A673 (cell line): ENCODE data around the gene GALC.
A peak's percentile ranks its signal among the peaks of the same experiment; 100 is the strongest.

Source experiments
- EZH2 ChIP-seq: fragments of 200-600 bp; sonication (generic); IDR thresholded peaks from 2 replicates; pipeline ENCODE4 v1.6.1; 2017; ENCODE audit warnings: borderline replicate concordance, low read depth, mild to moderate bottlenecking, mixed read lengths, antibody characterized with exemption, low read length; ENCODE audit not compliant: poor library complexity, severe bottlenecking
- TF ChIP-seq, protein P1 (sequence below): fragments of 300-800, 200-600 bp; sonication (generic); conservative IDR thresholded peaks from 2 replicates; pipeline ENCODE4 v1.5.1; 2017; ENCODE audit warnings: low read depth, mild to moderate bottlenecking, antibody characterized with exemption, low read length, moderate library complexity, mixed read lengths

DNA sequence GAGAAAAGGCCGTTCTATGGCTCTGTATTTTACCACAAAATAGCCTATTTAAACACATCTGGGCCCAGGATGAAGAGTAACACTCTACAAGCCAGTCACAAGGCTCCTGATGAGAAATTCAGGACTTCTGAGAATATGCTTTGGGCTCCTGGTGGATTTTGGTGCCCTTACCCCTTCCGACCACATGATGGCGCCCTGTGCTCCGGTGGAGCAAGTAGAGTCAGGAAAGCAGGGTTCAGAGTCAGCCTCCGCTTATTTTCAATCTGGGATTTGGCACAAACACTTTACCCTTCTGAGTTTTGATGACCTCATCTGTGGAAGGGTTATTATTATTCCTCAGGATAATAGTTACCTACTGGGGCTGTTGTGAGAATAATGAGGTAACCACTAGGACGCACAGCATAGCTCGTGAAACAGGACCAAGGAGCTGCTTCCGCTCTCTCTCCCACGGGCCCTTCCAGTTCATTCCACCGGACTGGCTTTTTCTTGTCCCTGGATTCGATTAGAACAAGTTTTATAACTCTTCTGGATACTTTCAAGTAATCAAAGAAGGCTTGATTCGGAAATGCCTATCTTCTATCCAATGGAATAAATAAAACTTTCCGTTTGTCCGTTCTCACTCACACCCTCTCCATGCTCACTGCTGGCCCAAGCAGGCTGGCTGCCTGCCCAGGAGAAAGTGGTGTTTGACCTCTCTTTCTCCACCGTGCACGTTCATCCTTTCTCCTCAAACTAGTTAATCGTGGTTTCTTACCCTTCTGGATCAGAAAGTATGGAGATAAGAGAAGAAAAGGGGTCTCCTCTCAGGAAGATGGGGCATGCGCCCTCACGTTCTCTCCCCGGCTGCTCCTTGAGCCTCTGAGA is 104.6 kb downstream of the GALC start:
- TF ChIP-seq, protein P1, sequence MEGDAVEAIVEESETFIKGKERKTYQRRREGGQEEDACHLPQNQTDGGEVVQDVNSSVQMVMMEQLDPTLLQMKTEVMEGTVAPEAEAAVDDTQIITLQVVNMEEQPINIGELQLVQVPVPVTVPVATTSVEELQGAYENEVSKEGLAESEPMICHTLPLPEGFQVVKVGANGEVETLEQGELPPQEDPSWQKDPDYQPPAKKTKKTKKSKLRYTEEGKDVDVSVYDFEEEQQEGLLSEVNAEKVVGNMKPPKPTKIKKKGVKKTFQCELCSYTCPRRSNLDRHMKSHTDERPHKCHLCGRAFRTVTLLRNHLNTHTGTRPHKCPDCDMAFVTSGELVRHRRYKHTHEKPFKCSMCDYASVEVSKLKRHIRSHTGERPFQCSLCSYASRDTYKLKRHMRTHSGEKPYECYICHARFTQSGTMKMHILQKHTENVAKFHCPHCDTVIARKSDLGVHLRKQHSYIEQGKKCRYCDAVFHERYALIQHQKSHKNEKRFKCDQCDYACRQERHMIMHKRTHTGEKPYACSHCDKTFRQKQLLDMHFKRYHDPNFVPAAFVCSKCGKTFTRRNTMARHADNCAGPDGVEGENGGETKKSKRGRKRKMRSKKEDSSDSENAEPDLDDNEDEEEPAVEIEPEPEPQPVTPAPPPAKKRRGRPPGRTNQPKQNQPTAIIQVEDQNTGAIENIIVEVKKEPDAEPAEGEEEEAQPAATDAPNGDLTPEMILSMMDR, result peak; percentile 90
- no peak for TF ChIP-seq EZH2
